Osteoblast (primary cell): ENCODE measurements around the gene PMFBP1. TPM values are rescaled to one million over a fixed set of nuclear protein-coding genes. Genes with fewer than 3 reads are reported as not detected.

Experiments
- DNase-seq: peaks from one replicate; pipeline ENCODE4 v3.0.0; 2011; ENCODE audit warnings: low spot score, mixed read lengths; ENCODE audit not compliant: insufficient read length; ENCODE audit errors: missing footprints
- H2AFZ ChIP-seq: 2 replicates; pipeline ENCODE4 v1.6.0; 2011; ENCODE audit warnings: mild to moderate bottlenecking, low read length
- H3K27ac ChIP-seq: 2 replicates; pipeline ENCODE4 v1.5.1; 2011; ENCODE audit warnings: mild to moderate bottlenecking, low read depth, low read length, moderate library complexity
- H3K27me3 ChIP-seq: 2 replicates; pipeline ENCODE4 v1.6.0; 2012; ENCODE audit warnings: mild to moderate bottlenecking, control low read depth, inconsistent platforms, low read length, moderate library complexity; ENCODE audit not compliant: insufficient read depth
- H3K36me3 ChIP-seq: 2 replicates; pipeline ENCODE4 v1.5.1; 2011; ENCODE audit warnings: mild to moderate bottlenecking, low read length, control low read depth, moderate library complexity; ENCODE audit not compliant: insufficient read depth
- H3K4me1 ChIP-seq: 2 replicates; pipeline ENCODE4 v1.5.1; 2011; ENCODE audit warnings: mild to moderate bottlenecking, low read length, control low read depth, moderate library complexity; ENCODE audit not compliant: insufficient read depth
- H3K4me2 ChIP-seq: 2 replicates; pipeline ENCODE4 v1.6.0; 2011; ENCODE audit warnings: mild to moderate bottlenecking, low read length; ENCODE audit not compliant: insufficient read depth
- H3K4me3 ChIP-seq: fragments of 200-600 bp; sonication (generic); 3 replicates; pipeline ENCODE4 v1.5.1; 2012; ENCODE audit warnings: mild to moderate bottlenecking, low read length, inconsistent platforms; ENCODE audit not compliant: insufficient read depth
- H3K79me2 ChIP-seq: 2 replicates; pipeline ENCODE4 v1.6.0; 2012; ENCODE audit warnings: mild to moderate bottlenecking, low read length, control low read depth, inconsistent platforms; ENCODE audit not compliant: insufficient read depth
- H3K9me3 ChIP-seq: 2 replicates; pipeline ENCODE4 v1.5.1; 2011; ENCODE audit warnings: low read depth, low read length, control low read depth
- H4K20me1 ChIP-seq: 2 replicates; pipeline ENCODE4 v1.6.0; 2012; ENCODE audit warnings: mild to moderate bottlenecking, low read length, control low read depth; ENCODE audit not compliant: insufficient read depth
- total RNA-seq: library from RNA; depleted of rRNA; stranded (reverse); fragments of >200 nt; gene quantifications from 2 replicates; pipeline ENCODE4 v1.2.3, GENCODE V29; 2012
- TF ChIP-seq, protein P1 (sequence below): IDR thresholded peaks from 2 replicates; pipeline ENCODE4 v1.5.1; 2011; ENCODE audit warnings: mild to moderate bottlenecking, low read depth, low read length, moderate library complexity; ENCODE audit errors: extremely low read depth

Gene PMFBP1
- total RNA-seq, 1 donor, result under 0.01 TPM

DNA sequence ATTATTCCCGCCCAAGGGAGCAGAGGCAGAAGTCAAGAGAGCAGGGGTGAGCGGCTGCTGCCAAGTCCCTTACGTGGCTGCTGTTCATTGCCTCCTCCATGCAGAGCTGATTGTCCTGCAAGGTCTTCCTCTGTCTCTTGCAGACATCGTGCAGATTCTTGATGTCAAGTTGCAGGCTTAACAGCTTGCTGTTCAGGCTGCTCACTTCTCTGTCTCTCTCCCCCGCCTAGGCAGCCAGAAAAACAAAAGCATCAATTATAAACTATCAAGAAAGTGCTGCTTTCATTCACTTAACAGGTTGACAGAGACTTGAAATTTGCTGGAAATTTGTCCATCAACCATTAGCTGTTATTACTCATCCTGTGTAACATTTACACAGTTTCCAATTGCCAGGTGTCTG lies 7.3 kb downstream of the PMFBP1 start:
- Histone ChIP-seq H3K4me1 (no peaks in the 10 kb centered on the region), H3K27me3 (peaks cover 5% of the 10 kb centered on the region), H4K20me1 (no peaks in the 10 kb centered on the region), H3K4me2 (no peak overlapping the region), H3K36me3 (no peaks in the 10 kb centered on the region), H2AFZ (no peak overlapping the region), H3K4me3 (no peak overlapping the region), H3K9me3 (no peaks in the 10 kb centered on the region), H3K79me2 (no peaks in the 10 kb centered on the region), H3K27ac (no peak overlapping the region)
- TF ChIP-seq, protein P1, sequence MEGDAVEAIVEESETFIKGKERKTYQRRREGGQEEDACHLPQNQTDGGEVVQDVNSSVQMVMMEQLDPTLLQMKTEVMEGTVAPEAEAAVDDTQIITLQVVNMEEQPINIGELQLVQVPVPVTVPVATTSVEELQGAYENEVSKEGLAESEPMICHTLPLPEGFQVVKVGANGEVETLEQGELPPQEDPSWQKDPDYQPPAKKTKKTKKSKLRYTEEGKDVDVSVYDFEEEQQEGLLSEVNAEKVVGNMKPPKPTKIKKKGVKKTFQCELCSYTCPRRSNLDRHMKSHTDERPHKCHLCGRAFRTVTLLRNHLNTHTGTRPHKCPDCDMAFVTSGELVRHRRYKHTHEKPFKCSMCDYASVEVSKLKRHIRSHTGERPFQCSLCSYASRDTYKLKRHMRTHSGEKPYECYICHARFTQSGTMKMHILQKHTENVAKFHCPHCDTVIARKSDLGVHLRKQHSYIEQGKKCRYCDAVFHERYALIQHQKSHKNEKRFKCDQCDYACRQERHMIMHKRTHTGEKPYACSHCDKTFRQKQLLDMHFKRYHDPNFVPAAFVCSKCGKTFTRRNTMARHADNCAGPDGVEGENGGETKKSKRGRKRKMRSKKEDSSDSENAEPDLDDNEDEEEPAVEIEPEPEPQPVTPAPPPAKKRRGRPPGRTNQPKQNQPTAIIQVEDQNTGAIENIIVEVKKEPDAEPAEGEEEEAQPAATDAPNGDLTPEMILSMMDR, result no peak
- DNase-seq, result no peak

DNA sequence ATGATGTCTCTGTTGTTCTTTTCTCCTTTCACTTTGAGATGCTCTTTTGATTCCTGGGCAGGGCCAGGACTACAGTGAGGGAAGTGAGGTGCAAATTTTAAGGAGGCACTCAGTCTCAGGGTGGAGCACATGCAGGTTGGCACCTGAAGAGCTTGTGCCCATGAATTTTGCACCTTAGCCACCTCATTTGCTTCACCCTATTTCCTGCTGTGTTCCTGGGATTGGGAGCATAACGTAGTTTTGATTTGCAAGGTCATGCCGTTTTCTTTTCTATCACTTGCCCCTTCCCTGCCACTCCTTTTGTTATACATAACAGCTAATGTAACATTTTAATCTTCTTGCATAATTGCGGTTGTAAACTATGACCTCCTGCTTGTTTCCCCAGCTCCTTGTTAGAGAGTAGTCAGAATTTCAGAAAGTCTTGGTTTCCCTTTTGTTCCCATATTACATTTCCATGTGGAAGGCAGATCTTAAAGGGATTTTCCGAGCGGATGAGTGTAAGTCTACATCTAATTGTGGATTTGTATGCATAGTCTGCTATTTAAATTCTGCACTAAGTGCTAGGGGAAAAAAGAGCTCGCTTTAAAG lies 9.8 kb downstream of the PMFBP1 start:
- Histone ChIP-seq H3K9me3 (no peaks in the 10 kb centered on the region), H2AFZ (no peak overlapping the region), H4K20me1 (no peaks in the 10 kb centered on the region), H3K4me3 (no peak overlapping the region), H3K4me1 (no peaks in the 10 kb centered on the region), H3K27me3 (peaks cover 5% of the 10 kb centered on the region), H3K4me2 (no peak overlapping the region), H3K79me2 (no peaks in the 10 kb centered on the region), H3K36me3 (no peaks in the 10 kb centered on the region), H3K27ac (no peak overlapping the region)
- no peak for DNase-seq
- TF ChIP-seq, protein P1, result no peak

DNA sequence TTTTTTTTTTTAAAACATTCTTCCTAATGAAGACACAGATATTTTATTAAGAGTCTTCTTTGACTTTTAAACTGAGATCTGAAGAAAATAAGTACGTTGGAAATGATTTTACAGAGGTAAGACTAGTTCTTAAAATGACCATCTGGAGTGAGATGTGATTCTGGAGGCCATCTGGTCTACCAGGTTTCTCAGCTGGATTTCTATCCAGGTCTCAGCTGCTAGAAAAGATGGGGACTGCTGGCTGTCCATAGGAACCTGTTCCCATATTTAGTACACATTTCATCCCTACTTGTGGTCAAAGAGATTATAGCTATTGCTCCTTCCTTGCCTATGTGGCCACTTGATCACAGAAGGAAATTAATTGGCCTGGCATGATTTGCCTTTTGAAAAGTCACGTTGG lies 12.2 kb downstream of the PMFBP1 start:
- Histone ChIP-seq H3K27ac (no peak overlapping the region), H3K36me3 (no peaks in the 10 kb centered on the region), H3K9me3 (no peaks in the 10 kb centered on the region), H3K4me2 (no peak overlapping the region), H4K20me1 (no peaks in the 10 kb centered on the region), H3K4me1 (no peaks in the 10 kb centered on the region), H3K79me2 (no peaks in the 10 kb centered on the region), H2AFZ (no peak overlapping the region), H3K27me3 (no peaks in the 10 kb centered on the region), H3K4me3 (no peak overlapping the region)
- TF ChIP-seq, protein P1, result no peak
- no peak for DNase-seq

DNA sequence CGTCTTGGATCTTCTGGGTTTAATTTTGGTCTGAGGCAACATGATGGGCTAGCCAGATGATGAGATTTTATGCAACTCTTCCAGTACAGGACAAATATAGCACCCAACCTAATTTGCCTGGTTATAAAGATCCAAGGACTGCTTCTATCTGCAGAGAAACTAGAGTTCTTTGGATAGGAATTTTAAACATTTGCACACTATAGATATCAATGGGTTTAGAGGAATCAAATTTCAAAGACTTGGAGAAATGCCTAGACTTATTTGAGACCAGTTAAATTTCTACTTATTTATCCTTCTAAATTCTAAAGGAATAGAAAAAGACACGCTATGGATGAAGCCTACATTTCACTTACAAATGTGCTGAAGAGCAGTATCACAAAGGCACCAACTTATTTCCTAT lies 12.6 kb downstream of the PMFBP1 start:
- no peak overlapping the region for H3K4me3 ChIP-seq
- H3K79me2 ChIP-seq, result no peaks in the 10 kb centered on the region
- no peaks in the 10 kb centered on the region for H4K20me1 ChIP-seq
- no peaks in the 10 kb centered on the region for H3K9me3 ChIP-seq
- H3K36me3 ChIP-seq, result no peaks in the 10 kb centered on the region
- H3K4me2 ChIP-seq, result no peak overlapping the region
- no peaks in the 10 kb centered on the region for H3K27me3 ChIP-seq
- no peak for DNase-seq
- TF ChIP-seq, protein P1, result no peak
- no peaks in the 10 kb centered on the region for H3K4me1 ChIP-seq
- no peak overlapping the region for H3K27ac ChIP-seq
- no peak overlapping the region for H2AFZ ChIP-seq
